ENCODE results near the gene MLIP. TPM values are rescaled to one million over a fixed set of nuclear protein-coding genes. Genes with fewer than 3 reads are reported as not detected.
A peak's percentile ranks its signal among the peaks of the same experiment; 100 is the strongest.

The MLIP gene
- total RNA-seq, 1 donor from 2014 or later, result not detected

DNA sequence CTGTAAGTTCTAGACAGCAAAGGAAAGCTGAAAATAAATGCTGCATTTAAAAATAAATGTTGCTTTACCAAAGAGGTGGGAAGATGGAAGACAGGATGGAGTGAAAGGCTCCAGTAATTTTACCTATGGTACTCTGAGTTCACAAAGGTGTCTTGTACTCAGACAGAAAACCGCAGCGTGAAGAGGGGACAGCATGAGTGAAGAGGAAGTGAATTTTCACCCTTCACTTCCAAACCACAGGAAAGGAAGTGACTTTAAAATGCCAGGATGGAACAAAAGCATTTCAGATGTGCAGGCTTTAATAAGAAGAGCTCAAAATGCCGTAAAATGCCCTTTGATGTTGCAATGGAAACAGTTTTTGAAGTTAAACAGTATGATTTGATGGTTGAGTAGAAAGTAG lies 105.8 kb downstream of the MLIP start:
- H3K36me3 ChIP-seq, result no peaks in the 10 kb centered on the region
- H3K4me3 ChIP-seq, result no peak overlapping the region
- H3K9me3 ChIP-seq, result no peaks in the 10 kb centered on the region
- H3K27ac ChIP-seq, result no peak overlapping the region
- intact Hi-C loops (cut with DNase I), result no loop called here
- H3K4me1 ChIP-seq, result no peaks in the 10 kb centered on the region
- H3K27me3 ChIP-seq, result no peaks in the 10 kb centered on the region
- TF ChIP-seq, protein P1, sequence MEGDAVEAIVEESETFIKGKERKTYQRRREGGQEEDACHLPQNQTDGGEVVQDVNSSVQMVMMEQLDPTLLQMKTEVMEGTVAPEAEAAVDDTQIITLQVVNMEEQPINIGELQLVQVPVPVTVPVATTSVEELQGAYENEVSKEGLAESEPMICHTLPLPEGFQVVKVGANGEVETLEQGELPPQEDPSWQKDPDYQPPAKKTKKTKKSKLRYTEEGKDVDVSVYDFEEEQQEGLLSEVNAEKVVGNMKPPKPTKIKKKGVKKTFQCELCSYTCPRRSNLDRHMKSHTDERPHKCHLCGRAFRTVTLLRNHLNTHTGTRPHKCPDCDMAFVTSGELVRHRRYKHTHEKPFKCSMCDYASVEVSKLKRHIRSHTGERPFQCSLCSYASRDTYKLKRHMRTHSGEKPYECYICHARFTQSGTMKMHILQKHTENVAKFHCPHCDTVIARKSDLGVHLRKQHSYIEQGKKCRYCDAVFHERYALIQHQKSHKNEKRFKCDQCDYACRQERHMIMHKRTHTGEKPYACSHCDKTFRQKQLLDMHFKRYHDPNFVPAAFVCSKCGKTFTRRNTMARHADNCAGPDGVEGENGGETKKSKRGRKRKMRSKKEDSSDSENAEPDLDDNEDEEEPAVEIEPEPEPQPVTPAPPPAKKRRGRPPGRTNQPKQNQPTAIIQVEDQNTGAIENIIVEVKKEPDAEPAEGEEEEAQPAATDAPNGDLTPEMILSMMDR (IDR thresholded peaks at IDR 0.05), result no peak
- TF ChIP-seq POLR2A (IDR thresholded peaks at IDR 0.05) (no peak), POLR2AphosphoS5 (IDR thresholded peaks at IDR 0.05; ENCODE audit: insufficient read depth in 1 of 2, low read depth in 1 of 2) (no peak)
- DNase-seq (ENCODE audit: extremely low spot score in 2 of 2), result no peak

DNA sequence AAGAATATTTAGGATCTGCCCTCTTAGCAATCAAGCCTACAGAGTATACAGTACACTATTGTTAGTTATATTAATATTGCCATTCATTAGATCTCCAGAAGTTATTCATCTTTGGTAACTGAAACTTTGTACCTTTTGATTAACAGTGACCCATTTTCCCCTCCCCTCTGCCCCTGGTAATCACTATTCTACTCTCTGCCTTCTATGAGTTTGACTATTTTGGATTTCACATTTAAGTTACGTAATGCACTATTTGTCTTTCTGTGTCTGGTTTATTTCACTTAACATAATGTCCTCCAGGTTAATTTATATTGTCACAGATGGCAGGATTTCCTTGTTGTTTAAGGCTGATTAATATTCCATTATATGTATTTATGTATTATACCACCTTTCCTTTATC lies 111.0 kb downstream of the MLIP start:
- DNase-seq (ENCODE audit: extremely low spot score in 2 of 2), result no peak
- intact Hi-C loops (cut with DNase I), result no loop called here
- Histone ChIP-seq H3K36me3 (no peaks in the 10 kb centered on the region), H3K4me1 (no peaks in the 10 kb centered on the region), H3K9me3 (no peaks in the 10 kb centered on the region), H3K27me3 (no peaks in the 10 kb centered on the region), H3K27ac (no peak overlapping the region), H3K4me3 (no peak overlapping the region)
- TF ChIP-seq POLR2A (IDR thresholded peaks at IDR 0.05) (no peak), POLR2AphosphoS5 (IDR thresholded peaks at IDR 0.05; ENCODE audit: insufficient read depth in 1 of 2, low read depth in 1 of 2) (no peak)
- TF ChIP-seq, protein P1 (IDR thresholded peaks at IDR 0.05), result no peak

DNA sequence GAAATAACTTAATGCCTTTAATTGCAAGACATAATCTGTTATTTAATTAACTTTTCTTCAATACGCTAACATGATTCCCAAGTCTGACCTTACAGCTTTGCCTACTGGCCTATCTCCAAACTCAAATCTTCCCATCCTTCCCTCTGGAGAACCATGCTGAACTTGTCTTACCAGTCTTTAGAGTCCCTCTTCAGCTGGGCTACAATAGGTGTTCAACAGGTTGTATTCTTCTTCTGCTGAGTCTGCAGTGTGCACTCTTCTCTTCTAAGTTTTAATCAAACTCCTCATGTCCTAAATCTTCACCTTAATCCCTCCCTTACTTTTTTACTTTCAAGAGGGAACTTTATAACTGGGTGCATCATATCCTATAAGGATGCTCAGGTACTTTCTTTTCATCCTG lies 121.5 kb downstream of the MLIP start:
- H3K4me1 ChIP-seq, result no peaks in the 10 kb centered on the region

DNA sequence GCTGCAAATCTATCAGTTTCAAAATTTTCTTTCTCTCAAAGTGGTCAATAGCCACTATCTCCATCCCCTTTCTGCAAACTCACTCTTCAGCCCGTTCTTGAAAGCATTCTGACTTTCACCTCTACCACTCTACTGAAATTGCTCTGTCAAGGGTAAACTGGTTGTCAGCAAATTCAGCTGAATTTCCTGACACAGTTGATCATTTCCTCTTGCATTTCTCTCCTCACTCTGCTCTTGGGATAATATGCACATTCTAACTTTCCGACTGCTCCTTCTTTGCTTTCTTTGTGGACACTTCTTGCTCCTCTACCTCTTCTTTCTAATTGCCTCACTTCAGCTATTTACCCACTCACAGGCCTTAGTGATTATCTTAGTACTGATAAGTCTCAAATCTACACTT lies 123.3 kb downstream of the MLIP start:
- TF ChIP-seq POLR2AphosphoS5 (IDR thresholded peaks at IDR 0.05; ENCODE audit: insufficient read depth in 1 of 2, low read depth in 1 of 2), result no peak
- TF ChIP-seq POLR2A (IDR thresholded peaks at IDR 0.05), result no peak
- TF ChIP-seq, protein P1 (IDR thresholded peaks at IDR 0.05), result no peak
- Histone ChIP-seq H3K27me3 (no peaks in the 10 kb centered on the region), H3K4me3 (no peak overlapping the region), H3K9me3 (no peaks in the 10 kb centered on the region), H3K4me1 (no peaks in the 10 kb centered on the region), H3K27ac (no peak overlapping the region), H3K36me3 (no peaks in the 10 kb centered on the region)
- intact Hi-C loops (cut with DNase I), result no loop called here
- no peak for DNase-seq (ENCODE audit: extremely low spot score in 2 of 2)

More for the DNA sequence above, 121.5 kb downstream of the MLIP start:
- H3K9me3 ChIP-seq, result no peaks in the 10 kb centered on the region
- TF ChIP-seq POLR2A (IDR thresholded peaks at IDR 0.05), result no peak
- no peak overlapping the region for H3K27ac ChIP-seq
- H3K36me3 ChIP-seq, result no peaks in the 10 kb centered on the region
- H3K27me3 ChIP-seq, result no peaks in the 10 kb centered on the region
- H3K4me3 ChIP-seq, result no peak overlapping the region
- intact Hi-C loops (cut with DNase I), result no loop called here
- DNase-seq (ENCODE audit: extremely low spot score in 2 of 2), result no peak

DNA sequence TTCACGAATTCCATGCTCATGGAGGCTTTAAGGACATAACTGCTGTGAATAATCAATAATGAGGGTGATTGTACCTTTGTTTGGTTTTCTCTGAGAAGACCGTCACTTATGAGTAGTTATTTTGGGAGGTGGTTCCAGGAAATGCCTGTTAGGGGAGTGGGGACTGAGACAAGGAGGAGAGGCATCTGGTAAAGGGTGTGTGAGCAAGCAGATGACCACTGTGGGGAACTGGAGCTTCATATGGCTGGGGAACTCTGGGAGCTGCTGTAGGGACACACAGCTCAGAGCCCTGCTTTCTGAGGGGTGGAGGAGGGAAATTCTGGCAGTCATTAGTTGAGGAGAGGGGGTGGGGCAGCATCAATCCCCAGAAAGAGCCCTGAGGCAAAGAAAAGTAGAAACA lies 125.7 kb downstream of the MLIP start:
- no peaks in the 10 kb centered on the region for H3K9me3 ChIP-seq
- TF ChIP-seq, protein P1 (IDR thresholded peaks at IDR 0.05), result no peak
- TF ChIP-seq POLR2AphosphoS5 (IDR thresholded peaks at IDR 0.05; ENCODE audit: insufficient read depth in 1 of 2, low read depth in 1 of 2) (no peak), POLR2A (IDR thresholded peaks at IDR 0.05) (no peak)
- H3K36me3 ChIP-seq, result no peaks in the 10 kb centered on the region
- H3K27ac ChIP-seq, result no peak overlapping the region
- intact Hi-C loops (cut with DNase I), result no loop called here
- H3K4me1 ChIP-seq, result no peaks in the 10 kb centered on the region
- H3K27me3 ChIP-seq, result no peaks in the 10 kb centered on the region
- H3K4me3 ChIP-seq, result no peak overlapping the region
- DNase-seq (ENCODE audit: extremely low spot score in 2 of 2), result no peak

DNA sequence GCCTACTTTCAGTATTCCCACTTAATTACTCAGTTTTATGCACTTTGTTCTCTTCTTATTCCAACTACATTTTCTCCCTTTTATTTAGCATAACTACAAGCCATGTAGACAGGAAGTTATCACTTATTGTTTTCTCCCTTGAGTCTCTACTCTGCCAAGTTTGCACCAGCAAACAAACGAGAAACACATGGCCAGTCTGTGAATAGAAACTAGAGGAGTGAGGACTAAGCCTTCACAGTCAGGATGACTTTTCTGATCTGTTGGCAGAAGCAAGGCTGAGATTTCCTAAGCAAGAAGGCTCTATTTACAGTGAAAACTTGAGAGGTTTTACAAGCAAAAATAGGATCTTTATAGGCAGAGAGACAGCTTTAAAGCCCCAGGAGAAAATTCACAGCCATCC lies 127.2 kb downstream of the MLIP start:
- Histone ChIP-seq H3K27me3 (no peaks in the 10 kb centered on the region), H3K4me1 (no peaks in the 10 kb centered on the region), H3K36me3 (no peaks in the 10 kb centered on the region), H3K4me3 (no peak overlapping the region), H3K27ac (no peak overlapping the region), H3K9me3 (no peaks in the 10 kb centered on the region)
- no peak for DNase-seq (ENCODE audit: extremely low spot score in 2 of 2)
- TF ChIP-seq POLR2AphosphoS5 (IDR thresholded peaks at IDR 0.05; ENCODE audit: insufficient read depth in 1 of 2, low read depth in 1 of 2) (peak in 1 of 2 donors; percentile 24), POLR2A (IDR thresholded peaks at IDR 0.05) (no peak)
- intact Hi-C loops (cut with DNase I), result no loop called here

All from vagina (tissue), 2 donors.